Osteocyte (in vitro differentiated cells): Measurements from ENCODE around the gene SLC38A3. TPM values are rescaled to one million over a fixed set of nuclear protein-coding genes. Genes with fewer than 3 reads are reported as not detected.

Source experiments
- DNase-seq: peaks from one replicate; pipeline ENCODE4 v3.0.0; 2021; ENCODE audit warnings: mixed read lengths; ENCODE audit not compliant: unreplicated experiment; ENCODE audit errors: extremely low spot score
- H3K27ac Mint-ChIP-seq: one replicate; pipeline ENCODE4 v1.8.0; 2021; ENCODE audit warnings: mild to moderate bottlenecking, mixed read lengths; ENCODE audit not compliant: unreplicated experiment
- H3K27me3 Mint-ChIP-seq: one replicate; pipeline ENCODE4 v1.8.0; 2021; ENCODE audit warnings: mixed read lengths; ENCODE audit not compliant: unreplicated experiment
- H3K36me3 Mint-ChIP-seq: one replicate; pipeline ENCODE4 v1.8.0; 2021; ENCODE audit warnings: mixed read lengths; ENCODE audit not compliant: unreplicated experiment
- H3K4me1 Mint-ChIP-seq: one replicate; pipeline ENCODE4 v1.8.0; 2021; ENCODE audit warnings: mixed read lengths; ENCODE audit not compliant: unreplicated experiment
- H3K4me3 Mint-ChIP-seq: one replicate; pipeline ENCODE4 v1.8.0; 2021; ENCODE audit warnings: mild to moderate bottlenecking, moderate library complexity, mixed read lengths; ENCODE audit not compliant: unreplicated experiment
- H3K9me3 Mint-ChIP-seq: one replicate; pipeline ENCODE4 v1.8.0; 2021; ENCODE audit warnings: mixed read lengths; ENCODE audit not compliant: unreplicated experiment
- CTCF ChIP-seq: fragments of 200-600 bp; sonication (generic); IDR thresholded peaks from 2 replicates; pipeline ENCODE4 v1.5.0; 2021; ENCODE audit warnings: antibody characterized with exemption, mild to moderate bottlenecking, moderate library complexity
- total RNA-seq: library from RNA; stranded (reverse); gene quantifications from 2 replicates; pipeline ENCODE4 v1.2.1, GENCODE V29; 2021

The SLC38A3 gene
- total RNA-seq, 1 donor from 2014 or later, result 3.9 TPM

DNA sequence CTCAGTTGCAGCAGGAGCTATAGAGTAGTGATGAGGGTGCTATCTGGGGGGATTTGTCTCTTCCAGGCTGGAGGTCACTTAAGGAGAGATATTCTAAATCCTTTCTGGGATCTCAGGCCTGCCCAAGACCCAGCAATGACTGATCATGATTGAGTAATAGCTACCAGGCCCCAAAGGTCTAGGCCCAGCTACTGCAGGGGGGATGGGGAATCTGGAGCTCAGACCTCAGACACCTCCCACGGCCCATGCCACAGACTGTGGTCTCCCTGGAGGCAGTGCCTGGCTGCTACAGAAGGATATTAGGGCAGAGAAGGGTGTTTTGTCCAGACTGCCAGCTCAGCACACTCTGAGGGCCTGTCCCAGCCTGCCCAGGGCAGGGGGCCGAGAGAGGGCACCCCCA is 6.9 kb downstream of the SLC38A3 start:
- no peak for DNase-seq
- TF ChIP-seq CTCF, result no peak
- Mint-ChIP-seq H3K4me1 (peaks cover 16% of the 10 kb centered on the region), H3K9me3 (no peaks in the 10 kb centered on the region), H3K27me3 (peaks cover under 1% of the 10 kb centered on the region), H3K36me3 (no peaks in the 10 kb centered on the region), H3K27ac (no peak overlapping the region), H3K4me3 (no peak overlapping the region)

DNA sequence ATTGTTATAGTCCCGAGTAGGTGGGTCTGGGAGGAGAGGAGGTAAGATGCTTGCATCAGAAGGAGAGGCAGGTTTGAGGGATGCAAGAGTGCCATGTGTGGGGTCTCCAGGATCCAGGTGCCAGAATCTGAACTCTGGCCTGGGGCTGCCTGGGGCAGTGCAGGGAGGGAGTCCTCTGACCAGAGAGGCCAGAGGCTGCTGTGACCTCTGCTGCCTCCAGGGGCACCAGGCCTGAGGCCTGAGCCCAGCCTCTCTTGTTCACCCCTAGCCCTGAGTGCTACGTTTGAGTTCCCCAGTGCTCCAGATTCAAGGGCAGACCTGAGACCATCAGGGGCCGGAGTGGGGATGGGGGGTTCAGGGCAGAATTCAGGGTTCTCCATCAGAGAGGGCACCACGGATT is 7.4 kb downstream of the SLC38A3 start:
- Mint-ChIP-seq H3K4me3 (no peak overlapping the region), H3K27me3 (no peaks in the 10 kb centered on the region), H3K4me1 (peaks cover 16% of the 10 kb centered on the region), H3K27ac (no peak overlapping the region), H3K36me3 (no peaks in the 10 kb centered on the region), H3K9me3 (no peaks in the 10 kb centered on the region)
- no peak for TF ChIP-seq CTCF
- DNase-seq, result no peak

GRCh38 chr3:50212971-50213370 is 7.9 kb downstream of the SLC38A3 start:
- H3K27me3 Mint-ChIP-seq, result no peaks in the 10 kb centered on the region
- H3K27ac Mint-ChIP-seq, result no peak overlapping the region
- no peak overlapping the region for H3K4me3 Mint-ChIP-seq
- no peaks in the 10 kb centered on the region for H3K36me3 Mint-ChIP-seq
- no peak for TF ChIP-seq CTCF
- H3K9me3 Mint-ChIP-seq, result no peaks in the 10 kb centered on the region
- H3K4me1 Mint-ChIP-seq, result peaks cover 16% of the 10 kb centered on the region
- no peak for DNase-seq

GRCh38 chr3:50213373-50213772 is 8.3 kb downstream of the SLC38A3 start:
- no peak overlapping the region for H3K4me3 Mint-ChIP-seq
- no peaks in the 10 kb centered on the region for H3K36me3 Mint-ChIP-seq
- no peak overlapping the region for H3K27ac Mint-ChIP-seq
- DNase-seq, result no peak
- no peaks in the 10 kb centered on the region for H3K27me3 Mint-ChIP-seq
- no peak for TF ChIP-seq CTCF
- no peaks in the 10 kb centered on the region for H3K9me3 Mint-ChIP-seq
- H3K4me1 Mint-ChIP-seq, result peaks cover 15% of the 10 kb centered on the region

- no peaks in the 10 kb centered on the region for H3K36me3 Mint-ChIP-seq
- H3K4me1 Mint-ChIP-seq, result peaks cover 7% of the 10 kb centered on the region
- H3K27ac Mint-ChIP-seq, result no peak overlapping the region
- TF ChIP-seq CTCF, result no peak
- no peak for DNase-seq
- H3K9me3 Mint-ChIP-seq, result no peaks in the 10 kb centered on the region
- no peak overlapping the region for H3K4me3 Mint-ChIP-seq
- H3K27me3 Mint-ChIP-seq, result no peaks in the 10 kb centered on the region
These were observed 9.8 kb downstream of the SLC38A3 start for GRCh38 chr3:50214824-50215223.
